ENCODE measurements around the gene GSN. TPM values are rescaled to one million over a fixed set of nuclear protein-coding genes. Genes with fewer than 3 reads are reported as not detected.

Gene GSN
- 100 to 1,000 TPM; 133 to 468 TPM for total RNA-seq
- 100 to 1,000 TPM; 201 to 265 TPM for polyA plus RNA-seq
- long read RNA-seq, donor 1, transcript GSN-201 (6 exons, 879 nt): major isoform, 11 of 26 reads
- long read RNA-seq, donor 1, partial matches to known transcripts: 12 of 26 reads
- long read RNA-seq, donor 1, other reads (novel, unspliced or antisense): 0 of 26 reads
- long read RNA-seq, donor 2, partial matches to known transcripts: 0 of 3 reads
- long read RNA-seq, donor 2, other reads (novel, unspliced or antisense): 0 of 3 reads
- long read RNA-seq, donor 3, partial matches to known transcripts: 0 of 8 reads
- long read RNA-seq, donor 3, other reads (novel, unspliced or antisense): 0 of 8 reads
- long read RNA-seq, donor 4, partial matches to known transcripts: 0 of 1 reads
- long read RNA-seq, donor 4, other reads (novel, unspliced or antisense): 0 of 1 reads
- long read RNA-seq, donor 5, partial matches to known transcripts: 18 of 87 reads
- long read RNA-seq, donor 5, other reads (novel, unspliced or antisense): 61 of 87 reads

DNA sequence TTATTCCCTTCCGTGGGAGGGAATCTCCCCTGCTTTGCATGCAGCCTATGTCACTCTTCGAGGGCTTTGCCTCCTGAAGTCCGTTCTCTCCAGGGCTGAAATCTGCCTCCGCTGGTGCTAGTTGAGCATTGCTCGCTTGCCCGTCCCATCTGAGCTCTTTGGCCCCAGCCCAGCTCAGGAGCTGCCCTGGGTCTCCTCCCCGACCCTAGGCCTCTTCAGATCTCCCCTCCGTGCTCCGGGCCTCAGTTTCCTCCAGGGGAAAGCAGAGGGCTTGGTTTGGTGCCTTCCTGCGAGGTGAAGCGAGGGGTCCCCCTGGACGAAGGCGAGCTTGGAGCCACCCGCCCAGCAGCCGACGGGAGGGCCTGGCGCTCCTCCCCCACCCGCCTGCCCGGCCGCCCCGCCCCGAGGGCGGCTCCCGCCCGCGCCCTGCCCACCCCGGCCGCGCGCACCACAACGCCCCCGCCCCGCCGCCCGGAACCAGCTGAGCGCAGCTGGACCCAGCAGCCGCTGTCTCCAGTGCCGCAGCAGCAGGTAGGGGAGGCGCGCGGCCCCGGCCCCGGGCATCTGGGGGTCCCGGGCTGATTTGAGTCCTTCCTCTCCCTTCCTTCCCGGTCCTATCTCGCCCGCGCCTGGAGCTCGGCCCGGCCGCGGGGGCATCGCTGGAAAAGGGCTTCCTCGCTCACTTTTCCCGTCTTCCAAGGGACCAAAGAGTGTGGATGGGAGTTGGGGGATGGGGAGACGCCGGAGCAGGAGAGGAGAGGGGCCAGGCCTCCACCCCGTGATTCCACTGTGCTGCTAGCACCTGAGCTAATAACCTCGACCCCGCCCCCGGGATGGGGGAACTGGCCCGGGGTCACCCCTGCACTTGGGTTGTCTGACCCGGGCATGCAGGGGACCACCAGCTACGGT is at the start of gene GSN:
GSN (plus strand) TSS at position 474 of the 909 bp plus-strand sequence. CDS start 33,810 bp downstream, outside the sequence.
- peak within 1 kb of the TSS; percentile 30 to 63 for H3K9ac ChIP-seq (ENCODE audit: insufficient read depth in 1 of 2, low read length in 2 of 2)
- peaks cover 10 to 38% (median 17%) of the 10 kb centered on the region in 5 donors for H3K4me1 ChIP-seq (ENCODE audit: control insufficient read depth in 5 of 5, insufficient read depth in 5 of 5, low read length in 5 of 5)
- peak within 1 kb of the TSS; percentile 62 for H3K4me3 ChIP-seq
- ATAC-seq (ENCODE audit: insufficient read depth, low FRiP score) (peak; percentile 94), DNase-seq (peak; percentile 86 to 89 (median 89))
- TF ChIP-seq, protein P1, sequence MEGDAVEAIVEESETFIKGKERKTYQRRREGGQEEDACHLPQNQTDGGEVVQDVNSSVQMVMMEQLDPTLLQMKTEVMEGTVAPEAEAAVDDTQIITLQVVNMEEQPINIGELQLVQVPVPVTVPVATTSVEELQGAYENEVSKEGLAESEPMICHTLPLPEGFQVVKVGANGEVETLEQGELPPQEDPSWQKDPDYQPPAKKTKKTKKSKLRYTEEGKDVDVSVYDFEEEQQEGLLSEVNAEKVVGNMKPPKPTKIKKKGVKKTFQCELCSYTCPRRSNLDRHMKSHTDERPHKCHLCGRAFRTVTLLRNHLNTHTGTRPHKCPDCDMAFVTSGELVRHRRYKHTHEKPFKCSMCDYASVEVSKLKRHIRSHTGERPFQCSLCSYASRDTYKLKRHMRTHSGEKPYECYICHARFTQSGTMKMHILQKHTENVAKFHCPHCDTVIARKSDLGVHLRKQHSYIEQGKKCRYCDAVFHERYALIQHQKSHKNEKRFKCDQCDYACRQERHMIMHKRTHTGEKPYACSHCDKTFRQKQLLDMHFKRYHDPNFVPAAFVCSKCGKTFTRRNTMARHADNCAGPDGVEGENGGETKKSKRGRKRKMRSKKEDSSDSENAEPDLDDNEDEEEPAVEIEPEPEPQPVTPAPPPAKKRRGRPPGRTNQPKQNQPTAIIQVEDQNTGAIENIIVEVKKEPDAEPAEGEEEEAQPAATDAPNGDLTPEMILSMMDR (IDR thresholded peaks at IDR 0.05; ENCODE audit: control extremely low read depth, extremely low read depth): no peak
- WGBS, 2 donors: 1 to 3% methylated on average over 55 to 64 of the region's 64 CpGs
- H3K27ac ChIP-seq (ENCODE audit: low read depth in 1 of 2, low read length in 1 of 2): peak within 1 kb of the TSS; percentile 69 to 91
- peaks cover 0 to 2% (median 0%) of the 10 kb centered on the region in 4 donors for H3K9me3 ChIP-seq (ENCODE audit: control insufficient read depth in 4 of 4, insufficient read depth in 3 of 4, low read length in 3 of 4)
- no peaks in the 10 kb centered on the region for H3K36me3 ChIP-seq (ENCODE audit: control insufficient read depth in 4 of 4, insufficient read depth in 4 of 4, low read length in 4 of 4)
- peaks cover 0 to 3% (median 0%) of the 10 kb centered on the region in 3 donors for H3K27me3 ChIP-seq (ENCODE audit: control insufficient read depth in 3 of 3, insufficient read depth in 3 of 3, low read length in 2 of 3)

- H3K9me3 ChIP-seq (ENCODE audit: control insufficient read depth in 4 of 4, insufficient read depth in 3 of 4, low read length in 3 of 4): no peaks in the 10 kb centered on the region
- no peak overlapping the region for H3K9ac ChIP-seq (ENCODE audit: insufficient read depth in 1 of 2, low read length in 2 of 2)
- H3K36me3 ChIP-seq (ENCODE audit: control insufficient read depth in 4 of 4, insufficient read depth in 4 of 4, low read length in 4 of 4): no peaks in the 10 kb centered on the region
- no peak overlapping the region for H3K27ac ChIP-seq (ENCODE audit: low read depth in 1 of 2, low read length in 1 of 2)
- H3K27me3 ChIP-seq (ENCODE audit: control insufficient read depth in 3 of 3, insufficient read depth in 3 of 3, low read length in 2 of 3): no peaks in the 10 kb centered on the region
- H3K4me1 ChIP-seq (ENCODE audit: control insufficient read depth in 5 of 5, insufficient read depth in 5 of 5, low read length in 5 of 5): peaks cover 0 to 3% (median 0%) of the 10 kb centered on the region in 5 donors
- no peak overlapping the region for H3K4me3 ChIP-seq
- 88 to 94% methylated on average over 8 of the region's 8 CpGs for WGBS, 2 donors
- DNase-seq (no peak), ATAC-seq (ENCODE audit: insufficient read depth, low FRiP score) (no peak)
- TF ChIP-seq, protein P1 (IDR thresholded peaks at IDR 0.05; ENCODE audit: control extremely low read depth, extremely low read depth): no peak
Measured at GRCh38 chr9:121218357-121219027, 49.5 kb upstream of the GSN start.

DNA sequence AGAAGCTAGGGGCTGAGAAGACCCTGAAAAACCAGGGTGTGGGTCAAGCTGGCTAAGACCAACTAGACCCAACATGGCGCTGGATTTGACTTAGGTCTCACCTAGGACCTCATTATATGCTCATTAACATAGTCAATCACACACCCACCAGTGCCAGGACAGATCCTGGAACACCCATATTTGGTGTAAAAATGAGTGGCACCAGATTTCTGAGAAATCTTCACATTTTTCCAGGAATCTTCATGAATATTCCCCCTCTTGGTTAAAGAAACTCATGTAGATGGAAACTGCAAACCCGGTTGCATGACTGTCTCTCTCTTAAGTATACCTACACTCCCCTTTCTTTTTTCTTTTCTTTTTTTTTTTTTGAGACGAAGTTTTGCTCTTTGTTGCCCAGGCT is 48.4 kb upstream of the GSN start:
- no peak for ATAC-seq (ENCODE audit: insufficient read depth, low FRiP score)

More for the DNA sequence above, 48.4 kb upstream of the GSN start:
- no peak overlapping the region for H3K4me3 ChIP-seq
- TF ChIP-seq, protein P1 (IDR thresholded peaks at IDR 0.05; ENCODE audit: control extremely low read depth, extremely low read depth): no peak
- 89 to 95% methylated on average over 3 of the region's 3 CpGs for WGBS, 2 donors
- H3K9me3 ChIP-seq (ENCODE audit: control insufficient read depth in 4 of 4, insufficient read depth in 3 of 4, low read length in 3 of 4): no peaks in the 10 kb centered on the region
- no peak overlapping the region for H3K27ac ChIP-seq (ENCODE audit: low read depth in 1 of 2, low read length in 1 of 2)
- H3K4me1 ChIP-seq (ENCODE audit: control insufficient read depth in 5 of 5, insufficient read depth in 5 of 5, low read length in 5 of 5): peaks cover 0 to 3% (median 0%) of the 10 kb centered on the region in 5 donors
- H3K27me3 ChIP-seq (ENCODE audit: control insufficient read depth in 3 of 3, insufficient read depth in 3 of 3, low read length in 2 of 3): no peaks in the 10 kb centered on the region
- DNase-seq: no peak
- H3K36me3 ChIP-seq (ENCODE audit: control insufficient read depth in 4 of 4, insufficient read depth in 4 of 4, low read length in 4 of 4): no peaks in the 10 kb centered on the region
- no peak overlapping the region for H3K9ac ChIP-seq (ENCODE audit: insufficient read depth in 1 of 2, low read length in 2 of 2)
